HepG2 (cell line): ENCODE data around the gene RMI2. TPM values are rescaled to one million over a fixed set of nuclear protein-coding genes. Genes with fewer than 3 reads are reported as not detected.
A peak's percentile ranks its signal among the peaks of the same experiment; 100 is the strongest.

ENCODE experiments used
- AGO2 ChIP-seq: fragments of 200-400 bp; formaldehyde crosslinking; optimal IDR thresholded peaks from 2 replicates; pipeline ENCODE3; 2017; ENCODE audit warnings: mild to moderate bottlenecking, low read depth, low read length, moderate library complexity
- ARHGAP35 ChIP-seq: sonication (generic); formaldehyde crosslinking; IDR thresholded peaks from 2 replicates; pipeline ENCODE4 v1.9.0; 2022; ENCODE audit warnings: mild to moderate bottlenecking, inconsistent platforms, moderate library complexity, missing genetic modification reagents, borderline replicate concordance
- BCL3 ChIP-seq: sonication (generic); formaldehyde crosslinking; IDR thresholded peaks from 2 replicates; pipeline ENCODE4 v1.5.1; 2020; ENCODE audit warnings: mild to moderate bottlenecking, missing genetic modification reagents, moderate library complexity
- CBX2 ChIP-seq, 2 experiments: fragments of 200-600 bp in 1 of 2; sonication (generic); formaldehyde crosslinking in 1 of 2; IDR thresholded peaks; 2 replicates each; pipeline versions ENCODE4 v1.7.0 to v1.8.1; 2018 to 2022; ENCODE audit warnings: low read depth in 2 of 2, low read length in 1 of 2, mild to moderate bottlenecking in 1 of 2, missing genetic modification reagents in 1 of 2
- DBP ChIP-seq: sonication (generic); formaldehyde crosslinking; IDR thresholded peaks from 2 replicates; pipeline ENCODE4 v1.4.0; 2020; ENCODE audit warnings: missing genetic modification reagents; ENCODE audit errors: not compliant biosample characterization
- EED ChIP-seq: sonication (generic); formaldehyde crosslinking; IDR thresholded peaks from 2 replicates; pipeline ENCODE4 v1.5.0; 2020; ENCODE audit warnings: mild to moderate bottlenecking, missing genetic modification reagents
- ELK4 ChIP-seq: sonication (generic); formaldehyde crosslinking; IDR thresholded peaks from 2 replicates; pipeline ENCODE4 v1.9.0; 2021; ENCODE audit warnings: missing genetic modification reagents, borderline replicate concordance
- FLYWCH1 ChIP-seq: sonication (generic); formaldehyde crosslinking; IDR thresholded peaks from 2 replicates; pipeline ENCODE4 v1.8.1; 2023; ENCODE audit warnings: mild to moderate bottlenecking, missing genetic modification reagents
- HNF4G ChIP-seq, 2 experiments: sonication (generic) in 1 of 2; formaldehyde crosslinking in 1 of 2; IDR thresholded peaks; 2 replicates each; pipeline versions ENCODE4 v1.4.0 to v1.6.1; 2011 to 2020; ENCODE audit warnings: borderline replicate concordance in 2 of 2, low read depth in 2 of 2, mild to moderate bottlenecking in 2 of 2, low read length in 1 of 2, missing genetic modification reagents in 1 of 2, moderate library complexity in 1 of 2
- KAT8 ChIP-seq: IDR thresholded peaks from 2 replicates; pipeline ENCODE4 v1.6.1; 2016; ENCODE audit warnings: missing genetic modification reagents, missing compliant biosample characterization
- KDM2A ChIP-seq: sonication (generic); formaldehyde crosslinking; IDR thresholded peaks from 2 replicates; pipeline ENCODE4 v1.4.0; 2020; ENCODE audit warnings: low read depth, missing genetic modification reagents, borderline replicate concordance
- RBM39 ChIP-seq: fragments of 200-400 bp; formaldehyde crosslinking; IDR thresholded peaks from one replicate; pipeline ENCODE4 v1.6.1; 2018; ENCODE audit warnings: antibody characterized with exemption, mild to moderate bottlenecking, low read depth, low read length; ENCODE audit not compliant: poor library complexity, severe bottlenecking
- ZBTB38 ChIP-seq: sonication (generic); formaldehyde crosslinking; IDR thresholded peaks from 2 replicates; pipeline ENCODE4 v1.5.1; 2020; ENCODE audit warnings: mild to moderate bottlenecking, missing genetic modification reagents
- ZNF101 ChIP-seq: sonication (generic); formaldehyde crosslinking; IDR thresholded peaks from 2 replicates; pipeline ENCODE4 v1.4.0; 2020; ENCODE audit warnings: mild to moderate bottlenecking, low read depth, missing genetic modification reagents, borderline replicate concordance
- ZNF136 ChIP-seq: sonication (generic); formaldehyde crosslinking; IDR thresholded peaks from 2 replicates; pipeline ENCODE4 v1.8.1; 2022; ENCODE audit warnings: low read depth, mild to moderate bottlenecking, moderate library complexity, missing genetic modification reagents
- ZNF143 ChIP-seq: sonication (generic); formaldehyde crosslinking; IDR thresholded peaks from 2 replicates; pipeline ENCODE4 v1.4.0; 2020; ENCODE audit warnings: missing genetic modification reagents
- ZNF333 ChIP-seq: sonication (generic); formaldehyde crosslinking; IDR thresholded peaks from 2 replicates; pipeline ENCODE4 v1.4.0; 2020; ENCODE audit warnings: mild to moderate bottlenecking, missing genetic modification reagents, borderline replicate concordance
- ZNF432 ChIP-seq: sonication (generic); formaldehyde crosslinking; IDR thresholded peaks from 2 replicates; pipeline ENCODE4 v1.5.0; 2020; ENCODE audit warnings: missing genetic modification reagents, mild to moderate bottlenecking, borderline replicate concordance
- ZNF580 ChIP-seq: IDR thresholded peaks from 2 replicates; pipeline ENCODE4 v1.6.1; 2016; ENCODE audit warnings: low read depth, borderline replicate concordance
- ZNF616 ChIP-seq: sonication (generic); formaldehyde crosslinking; IDR thresholded peaks from 2 replicates; pipeline ENCODE4 v1.5.0; 2020; ENCODE audit warnings: low read depth, mild to moderate bottlenecking, missing genetic modification reagents
- ZNF850 ChIP-seq: sonication (generic); formaldehyde crosslinking; conservative IDR thresholded peaks from 2 replicates; pipeline ENCODE4 v1.9.0; 2021; ENCODE audit warnings: mild to moderate bottlenecking, missing genetic modification reagents
- ZXDC ChIP-seq: sonication (generic); formaldehyde crosslinking; IDR thresholded peaks from 2 replicates; pipeline ENCODE4 v1.5.0; 2020; ENCODE audit warnings: mild to moderate bottlenecking, missing genetic modification reagents
- polyA plus RNA-seq, 8 experiments: library from polyadenylated mRNA; depleted of rRNA in 3 of 8; stranded (reverse) in 7 of 8; unstranded in 1 of 8; fragments of >200 nt; fragmentation: Illumina TruSeq in 4 of 8; extraction: Trizol in 4 of 8; gene quantifications; 2 replicates each; pipeline versions ENCODE4 v1.2.1 to v1.2.3, GENCODE V29; 2011 to 2016; ENCODE audit warnings: low read depth in 4 of 8, missing spikeins in 1 of 8, mixed read lengths in 1 of 8; ENCODE audit not compliant: insufficient read depth in 1 of 8
- total RNA-seq, 5 experiments: library from RNA; depleted of rRNA; stranded (reverse); fragments of >200 nt; fragmentation: Illumina TruSeq; extraction: Trizol; gene quantifications; 2 replicates each; pipeline ENCODE4 v1.2.3, GENCODE V29; 2016; ENCODE audit warnings: low read depth in 1 of 5

RMI2 gene
- total and polyA plus RNA-seq, 2 of the 13 experiments (the other 11 are each of a cell fraction or from before 2014, with no cell fraction given): 24.5 to 55.7 TPM

GRCh38 chr16:11306997-11307638, 38.1 kb upstream of the RMI2 start (continued):
- TF ChIP-seq ZNF850 (CRISPR knock-in tag) (no peak), BCL3 (CRISPR knock-in tag) (no peak), RBM39 (no peak), ZNF580 (CRISPR knock-in tag) (no peak; the same call in 1 of the 2 replicates), KDM2A (CRISPR knock-in tag) (no peak; the same call in 1 of the 2 replicates), ZNF333 (CRISPR knock-in tag) (0 out of 2 replicates have a peak, but pooled peaks have one; percentile 15), AGO2 (no peak), ZNF143 (CRISPR knock-in tag) (peak; percentile 46; the same call in 1 of the 2 replicates), ELK4 (no peak), DBP (CRISPR knock-in tag) (peak; percentile 43), ARHGAP35 (no peak), KAT8 (CRISPR knock-in tag) (peak; percentile 86), FLYWCH1 (CRISPR knock-in tag) (no peak), CBX2 (IDR thresholded peaks at IDR 0.05; ENCODE audit: low read depth, low read length) (no peak), CBX2 (CRISPR knock-in tag; IDR thresholded peaks at IDR 0.05; ENCODE audit: low read depth) (no peak), ZBTB38 (no peak), ZNF616 (CRISPR knock-in tag) (no peak), ZNF136 (CRISPR knock-in tag) (0 out of 2 replicates have a peak, but pooled peaks have one; percentile 6), HNF4G (IDR thresholded peaks at IDR 0.05; ENCODE audit: borderline replicate concordance, low read depth, low read length) (peak; percentile 93), HNF4G (CRISPR knock-in tag; IDR thresholded peaks at IDR 0.05; ENCODE audit: borderline replicate concordance, low read depth) (peak; percentile 81), ZNF432 (no peak), EED (CRISPR knock-in tag) (no peak), ZNF101 (CRISPR knock-in tag) (no peak), ZXDC (no peak)
